Heart left ventricle (tissue), 16 donors: Measurements from ENCODE around the gene HSD17B2. TPM values are rescaled to one million over a fixed set of nuclear protein-coding genes. Genes with fewer than 3 reads are reported as not detected.
A peak's percentile ranks its signal among the peaks of the same experiment; 100 is the strongest.

Experiments
- ATAC-seq, 4 donors: fragments of 200-7000 bp; cut with Tn5 transposase; one replicate each; pipeline ENCODE4 v1.9.1; 2020 to 2022; ENCODE audit warnings: moderate library complexity in 4 of 4, mild to moderate bottlenecking in 3 of 4, moderate number of reproducible peaks in 1 of 4
- DNase-seq, 5 donors: peaks; one replicate each; pipeline ENCODE4 v3.0.0-alpha.2; 2020
- H3K27ac ChIP-seq, 12 donors: fragments of 200-600 bp; sonication (generic) in 4 of 12; one replicate each; pipeline versions ENCODE4 v1.5.0 to v1.8.0; 2016 to 2022; ENCODE audit warnings: mild to moderate bottlenecking in 2 of 12
- H3K27me3 ChIP-seq, 9 donors: fragments of 200-600 bp; sonication (generic) in 2 of 9; one replicate each; pipeline versions ENCODE4 v1.5.1 to v1.8.0; 2016 to 2022; ENCODE audit warnings: mild to moderate bottlenecking in 3 of 9
- H3K36me3 ChIP-seq, 9 donors: fragments of 200-600 bp; sonication (generic) in 2 of 9; one replicate each; pipeline versions ENCODE4 v1.5.0 to v1.8.0; 2018 to 2022; ENCODE audit warnings: mild to moderate bottlenecking in 2 of 9
- H3K4me1 ChIP-seq, 12 donors: fragments of 200-600 bp; sonication (generic) in 4 of 12; one replicate each; pipeline versions ENCODE4 v1.5.0 to v1.8.0; 2016 to 2022; ENCODE audit warnings: mild to moderate bottlenecking in 3 of 12
- H3K4me3 ChIP-seq, 12 donors: fragments of 200-600 bp; sonication (generic) in 4 of 12; one replicate each; pipeline versions ENCODE4 v1.5.0 to v1.8.0; 2017 to 2022; ENCODE audit warnings: mild to moderate bottlenecking in 9 of 12, moderate library complexity in 4 of 12
- H3K9me3 ChIP-seq, 12 donors: fragments of 200-600 bp; sonication (generic) in 4 of 12; one replicate each; pipeline versions ENCODE4 v1.5.0 to v1.8.0; 2016 to 2022; ENCODE audit warnings: mild to moderate bottlenecking in 1 of 12
- POLR2A ChIP-seq, 2 donors: fragments of 450-650 bp; IDR thresholded peaks; one replicate each; pipeline ENCODE4 v1.6.1; 2017; ENCODE audit warnings: antibody characterized with exemption in 2 of 2, mild to moderate bottlenecking in 2 of 2, moderate library complexity in 2 of 2
- WGBS, 4 donors: extraction: QIAGEN DNeasy Blood & Tissue Kit in 2 of 4; methylation state at CpG; one replicate each; pipeline versions ENCODE4 v1.1.5 to v1.1.7; 2013 to 2018; 5-methylcytosine and 5-hydroxymethylcytosine counted together
- intact Hi-C, 10 donors: fragments of 100-400 bp; cut with DNase I; formaldehyde crosslinking; loops; one replicate each; pipeline versions ENCODE4 v1.11.1 to v1.14.2; 2022
- polyA plus RNA-seq, 2 donors: library from polyadenylated mRNA; stranded (reverse); fragments of 200-250 nt; gene quantifications; one replicate each; pipeline ENCODE4 v1.2.3, GENCODE V29; 2013
- total RNA-seq, 9 donors: library from RNA; depleted of rRNA in 2 of 9; stranded (reverse); fragments of >200 nt in 2 of 9; fragmentation: NEBNext Ultra II Directional in 3 of 9; extraction: Animal tissue kit (Norgen Biotek cat#: 25700) in 3 of 9; gene quantifications; one replicate each; pipeline versions ENCODE4 v1.1.0 to v1.2.4, GENCODE V29; 2016 to 2023
- TF ChIP-seq, protein P1 (sequence below), 12 donors: fragments of 200-600 bp; sonication (generic) in 4 of 12; IDR thresholded peaks; one replicate each; pipeline versions ENCODE4 v1.5.0 to v1.8.0; 2018 to 2022; ENCODE audit warnings: antibody characterized with exemption in 12 of 12, mild to moderate bottlenecking in 5 of 12
- donor health status: ischemic (EF 13 %, LVEDD 7.1; RV severe dilation, severe dysfunction).
- donor health status: healthy with polysubstance abuse.
- donor health status: DM: no; HTN: yes; CAD: no.
- donor health status: DM: no; HTN: no; CAD: no.
- donor health status: ischemic (EF 25% LVEDD 6.9; RV normal size, moderate dysfunction).
- donor health status: ischemic (EF 25% LVEDD 5.7; RV mildly dilated, moderate dysfunction).
- donor health status: healthy.
- donor health status: DM: yes; HTN: yes; CAD: no.
- donor health status: ischemic (EF 35%, LVEDD 5.7; RV mildly dilated, moderate dysfunction).
- donor health status: nonischemic (EF 11% LVEDD 7.7; RV severe dilation, severe dysfunction).
- donor health status: DM: yes; HTN: yes; CAD: no.
- donor health status: PGD.
- donor health status: ischemic (EF 29% LVEDD 5.4; RV normal size, mild dysfunction).
- donor health status: nonischemic (EF 23%, LVEDD 6.1; RV moderate dilation, normal function).

Gene HSD17B2
- total and polyA plus RNA-seq, 11 donors = 0.11 TPM; not detected in 10

GRCh38 chr16:82024883-82025282 lies 10.2 kb upstream of the HSD17B2 start:
- H3K4me1 ChIP-seq = no peaks in the 10 kb centered on the region
- no peak for TF ChIP-seq POLR2A (IDR thresholded peaks at IDR 0.05)
- TF ChIP-seq, protein P1, sequence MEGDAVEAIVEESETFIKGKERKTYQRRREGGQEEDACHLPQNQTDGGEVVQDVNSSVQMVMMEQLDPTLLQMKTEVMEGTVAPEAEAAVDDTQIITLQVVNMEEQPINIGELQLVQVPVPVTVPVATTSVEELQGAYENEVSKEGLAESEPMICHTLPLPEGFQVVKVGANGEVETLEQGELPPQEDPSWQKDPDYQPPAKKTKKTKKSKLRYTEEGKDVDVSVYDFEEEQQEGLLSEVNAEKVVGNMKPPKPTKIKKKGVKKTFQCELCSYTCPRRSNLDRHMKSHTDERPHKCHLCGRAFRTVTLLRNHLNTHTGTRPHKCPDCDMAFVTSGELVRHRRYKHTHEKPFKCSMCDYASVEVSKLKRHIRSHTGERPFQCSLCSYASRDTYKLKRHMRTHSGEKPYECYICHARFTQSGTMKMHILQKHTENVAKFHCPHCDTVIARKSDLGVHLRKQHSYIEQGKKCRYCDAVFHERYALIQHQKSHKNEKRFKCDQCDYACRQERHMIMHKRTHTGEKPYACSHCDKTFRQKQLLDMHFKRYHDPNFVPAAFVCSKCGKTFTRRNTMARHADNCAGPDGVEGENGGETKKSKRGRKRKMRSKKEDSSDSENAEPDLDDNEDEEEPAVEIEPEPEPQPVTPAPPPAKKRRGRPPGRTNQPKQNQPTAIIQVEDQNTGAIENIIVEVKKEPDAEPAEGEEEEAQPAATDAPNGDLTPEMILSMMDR (IDR thresholded peaks at IDR 0.05) = no peak
- H3K9me3 ChIP-seq = no peaks in the 10 kb centered on the region
- H3K4me3 ChIP-seq = no peak overlapping the region
- DNase-seq (no peak), ATAC-seq (no peak)
- 86 to 92% (median 87%) methylated on average over 4 of the region's 4 CpGs for WGBS, 4 donors
- H3K36me3 ChIP-seq = no peaks in the 10 kb centered on the region
- intact Hi-C loops = no loop called here
- H3K27ac ChIP-seq = no peak overlapping the region
- peaks cover 0 to 9% (median 0%) of the 10 kb centered on the region in 9 donors for H3K27me3 ChIP-seq

DNA sequence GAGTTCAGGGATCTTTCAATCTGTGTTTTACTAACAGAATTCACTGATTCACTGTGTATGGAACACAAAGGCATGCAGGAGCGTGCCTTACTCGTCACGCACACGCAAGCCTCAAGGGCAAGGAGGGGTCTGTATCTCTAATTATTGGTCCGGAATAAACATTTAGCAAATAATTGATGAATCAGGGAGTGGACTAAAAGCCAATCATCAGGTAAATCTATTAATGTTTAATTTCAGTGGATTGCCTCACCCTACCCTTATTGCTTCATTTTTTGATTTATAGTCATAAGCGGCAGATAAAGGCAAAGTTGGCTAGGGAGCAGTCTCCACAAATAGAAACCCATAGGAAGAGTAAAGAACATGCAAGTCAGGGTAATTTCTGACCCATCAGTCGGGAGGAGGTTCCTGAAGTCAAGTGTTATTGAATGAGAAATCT lies 7.4 kb upstream of the HSD17B2 start:
- no peak overlapping the region for H3K4me3 ChIP-seq
- no peaks in the 10 kb centered on the region for H3K4me1 ChIP-seq
- intact Hi-C loops = no loop called here
- H3K27ac ChIP-seq = no peak overlapping the region
- no peaks in the 10 kb centered on the region for H3K36me3 ChIP-seq
- H3K9me3 ChIP-seq = no peaks in the 10 kb centered on the region
- no peak for DNase-seq
- TF ChIP-seq POLR2A (IDR thresholded peaks at IDR 0.05) = no peak
- TF ChIP-seq, protein P1 (IDR thresholded peaks at IDR 0.05) = no peak
- no peak for ATAC-seq
- peaks cover 0 to 5% (median 0%) of the 10 kb centered on the region in 9 donors for H3K27me3 ChIP-seq
- 89 to 91% (median 90%) methylated on average over 7 of the region's 7 CpGs for WGBS, 4 donors

- Histone ChIP-seq H3K9me3 (no peaks in the 10 kb centered on the region), H3K36me3 (no peaks in the 10 kb centered on the region), H3K4me1 (no peaks in the 10 kb centered on the region), H3K27me3 (peaks cover 0 to 5% (median 0%) of the 10 kb centered on the region in 9 donors), H3K27ac (no peak overlapping the region), H3K4me3 (no peak overlapping the region)
- DNase-seq (no peak), ATAC-seq (no peak)
- intact Hi-C loops = loop anchor here in 6 of 10 donors (5.0 kb wide), 1 partner anchor 201 kb away; no protein-coding TSS in a partner anchor
- 63 to 68% (median 68%) methylated on average over 13 of the region's 13 CpGs for WGBS, 4 donors
- TF ChIP-seq, protein P1 (IDR thresholded peaks at IDR 0.05) = peak in 9 of 12 donors; percentile 11 to 49 (median 36)
- TF ChIP-seq POLR2A (IDR thresholded peaks at IDR 0.05) = no peak
These were observed 3.7 kb upstream of the HSD17B2 start for GRCh38 chr16:82031116-82032084.

GRCh38 chr16:82033006-82033405 lies 2.0 kb upstream of the HSD17B2 start:
- Histone ChIP-seq H3K27ac (no peak overlapping the region), H3K4me3 (no peak overlapping the region), H3K36me3 (no peaks in the 10 kb centered on the region), H3K4me1 (no peaks in the 10 kb centered on the region), H3K9me3 (no peaks in the 10 kb centered on the region), H3K27me3 (peaks cover 0 to 5% (median 0%) of the 10 kb centered on the region in 9 donors)
- ATAC-seq = no peak
- intact Hi-C loops = loop anchor here in 6 of 10 donors (5.0 kb wide), 1 partner anchor 199 kb away; no protein-coding TSS in a partner anchor
- TF ChIP-seq POLR2A (IDR thresholded peaks at IDR 0.05) = no peak
- TF ChIP-seq, protein P1 (IDR thresholded peaks at IDR 0.05) = no peak
- 85 to 95% (median 87%) methylated on average over 5 to 6 of the region's 6 CpGs for WGBS, 4 donors
- no peak for DNase-seq
